NK-92 (cell line): ENCODE measurements around the gene NALCN.

ENCODE experiments used
- DNase-seq: peaks from one replicate; lab custom pipeline; 2025; ENCODE audit not compliant: unreplicated experiment; lab: John Stamatoyannopoulos, UW

The NALCN gene

DNA sequence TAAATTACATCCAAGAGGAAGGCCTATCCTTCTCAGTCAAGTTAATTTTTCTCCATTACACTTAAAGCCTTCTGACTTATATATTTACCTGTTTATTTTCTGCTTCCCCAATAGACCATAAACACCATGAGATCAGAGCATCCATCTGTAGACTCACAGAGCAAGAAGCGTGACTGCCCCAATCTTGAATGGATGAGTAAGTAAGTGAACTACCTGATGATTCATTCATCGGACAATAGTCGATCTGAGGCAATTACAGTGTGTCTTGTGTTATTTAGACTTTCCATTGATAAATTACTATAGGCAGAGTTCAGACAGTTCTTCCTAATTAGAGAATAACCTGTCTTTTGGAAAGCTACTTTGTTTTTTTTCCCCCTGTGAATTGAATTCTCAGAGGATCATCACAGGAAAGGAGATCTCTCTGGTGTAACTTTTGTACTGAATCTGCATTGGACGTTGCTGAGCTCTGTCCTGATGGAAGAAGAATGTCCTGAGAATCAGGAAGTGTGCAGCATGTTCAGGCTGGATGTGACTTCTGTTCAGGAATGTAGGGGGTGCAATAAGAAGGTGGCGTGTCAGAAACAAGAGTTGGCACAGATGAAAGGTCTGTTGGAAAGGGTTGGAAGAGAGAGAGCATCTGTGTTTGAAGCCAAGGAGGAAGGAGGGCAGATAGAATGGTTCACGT lies 367.0 kb downstream of the NALCN start:
- DNase-seq: no peak

GRCh38 chr13:101036546-101036945 lies 379.8 kb downstream of the NALCN start:
- no peak for DNase-seq

DNA sequence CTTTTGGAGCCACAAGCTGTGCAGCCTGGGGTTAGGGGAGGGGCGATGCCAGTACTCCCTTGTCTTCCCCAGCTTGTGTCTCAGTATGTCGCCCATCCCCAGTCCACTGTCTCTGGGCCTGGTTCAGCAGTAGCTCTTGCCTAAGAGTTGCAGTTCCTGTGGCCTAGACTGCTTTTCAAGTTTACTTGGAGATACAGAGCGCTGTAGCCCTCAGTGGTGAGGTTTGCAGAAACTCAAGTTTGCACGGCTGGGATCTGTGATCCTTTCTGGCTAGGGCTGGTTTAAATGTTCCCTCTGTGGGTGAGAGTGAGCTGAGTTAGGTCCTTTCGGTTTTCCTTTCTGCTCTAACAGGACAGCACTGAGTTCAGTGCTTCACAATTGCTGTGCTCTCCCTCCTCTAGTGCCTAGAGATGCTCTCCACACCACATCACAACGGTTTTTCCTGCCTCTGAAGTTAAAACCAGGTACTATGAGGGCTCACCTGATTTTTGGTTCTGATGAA lies 381.1 kb downstream of the NALCN start:
- no peak for DNase-seq

DNA sequence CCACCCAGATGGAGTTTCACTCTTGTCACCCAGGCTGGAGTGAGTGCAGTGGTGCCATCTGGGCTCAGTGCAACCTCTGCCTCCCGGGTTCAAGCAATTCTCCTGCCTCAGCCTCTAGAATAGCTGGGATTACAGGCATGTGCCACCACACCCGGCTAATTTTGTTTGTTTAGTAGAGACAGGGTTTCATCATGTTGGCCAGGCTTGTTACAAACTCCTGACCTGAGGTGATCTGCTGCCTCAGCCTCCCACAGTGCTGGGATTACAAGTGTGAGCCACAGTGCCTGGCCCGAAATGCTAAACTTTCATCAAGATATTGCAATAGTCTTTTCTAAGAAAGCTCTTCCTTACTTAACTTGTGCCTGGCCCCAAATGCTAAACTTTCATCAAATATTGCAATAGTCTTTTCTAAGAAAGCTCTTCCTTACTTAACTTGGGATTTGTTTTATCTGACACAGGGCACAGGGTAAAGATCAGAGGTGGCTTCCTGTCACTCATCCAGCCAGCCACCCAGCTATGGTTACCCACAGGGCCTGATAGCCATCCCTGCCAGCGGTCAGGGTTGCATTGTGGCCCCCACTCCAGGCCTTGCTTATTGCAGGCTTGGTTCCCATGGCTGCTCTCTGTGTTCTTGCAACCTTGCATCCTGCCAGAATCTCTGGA lies 389.4 kb downstream of the NALCN start:
- DNase-seq: no peak

DNA sequence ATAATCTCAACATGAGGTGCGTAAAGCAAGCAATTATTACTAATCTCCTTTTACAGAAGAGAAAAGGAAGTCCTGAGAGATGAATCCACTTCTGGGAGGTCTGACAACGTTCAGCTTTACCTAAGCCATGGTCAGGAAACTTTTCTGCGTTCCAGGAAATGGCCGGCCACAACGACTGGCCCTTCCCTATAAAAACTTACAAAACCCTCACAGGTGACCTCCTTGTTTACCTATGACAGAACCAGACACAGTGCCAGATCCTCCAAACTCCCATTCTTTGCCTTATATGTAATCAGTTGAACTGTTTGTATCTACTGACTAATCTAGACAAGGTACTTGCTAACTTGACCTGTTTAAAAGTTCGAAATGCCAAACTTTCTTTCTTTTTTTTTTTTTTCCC lies 390.0 kb downstream of the NALCN start:
- no peak for DNase-seq

- DNase-seq: no peak
These were observed 390.4 kb downstream of the NALCN start for GRCh38 chr13:101025925-101026324.

DNA sequence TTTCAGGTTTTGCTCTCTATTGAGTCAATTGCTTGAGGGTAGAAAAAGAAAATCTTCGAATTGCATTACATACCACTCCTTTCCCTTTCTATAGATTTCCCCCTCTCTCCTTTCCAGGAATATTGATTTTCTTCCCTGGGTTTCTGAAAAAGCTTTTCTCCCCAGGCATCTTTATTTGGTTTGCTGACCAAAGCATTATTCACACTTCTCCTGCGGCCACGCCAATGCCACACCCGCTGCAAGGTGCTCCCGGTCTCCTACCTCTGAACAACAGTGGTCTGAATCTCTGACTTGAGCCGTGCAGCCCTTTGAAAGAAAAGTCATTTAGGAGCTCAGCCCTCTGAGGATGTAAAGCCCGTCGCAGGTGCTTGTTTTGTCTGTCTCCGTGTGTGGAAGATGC lies 390.8 kb downstream of the NALCN start:
- no peak for DNase-seq

GRCh38 chr13:101019126-101019525 lies 397.2 kb downstream of the NALCN start:
- no peak for DNase-seq

GRCh38 chr13:101018720-101019119 lies 397.6 kb downstream of the NALCN start:
- DNase-seq: no peak

DNA sequence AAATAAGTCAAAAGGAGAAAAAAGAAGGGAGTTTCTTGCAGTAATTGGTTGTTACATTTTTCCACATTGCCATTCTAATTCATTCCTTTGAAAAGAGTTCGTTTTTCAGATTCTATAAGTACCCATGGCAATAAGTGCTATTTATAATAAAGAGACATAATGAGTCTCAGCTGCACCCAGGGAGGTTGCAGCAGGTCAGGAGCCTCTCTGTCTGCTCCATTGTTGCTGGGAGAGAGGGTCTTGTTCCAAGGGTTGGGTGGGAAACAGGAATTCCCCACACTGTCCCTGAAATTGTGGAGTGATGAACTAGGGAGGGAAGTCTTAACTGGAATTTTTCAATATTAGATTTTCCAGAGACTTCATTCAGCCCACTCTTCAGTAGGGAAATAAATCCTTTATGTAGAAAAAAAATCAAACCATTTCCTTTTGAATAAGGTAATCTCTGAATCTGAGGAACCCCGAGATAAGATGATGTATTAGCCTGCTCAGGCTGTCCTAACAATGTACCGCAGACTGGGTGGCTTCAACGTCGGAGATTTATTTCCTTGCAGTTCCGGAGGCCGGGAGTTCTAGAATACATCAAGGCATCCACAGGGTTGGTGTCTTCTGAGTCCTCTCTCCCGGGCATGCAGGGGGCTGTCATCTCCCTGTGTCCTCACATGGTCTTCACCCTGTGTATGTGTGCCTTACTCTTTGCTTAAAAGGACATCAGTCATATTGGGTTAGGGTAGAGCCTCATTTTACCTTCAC lies 399.0 kb downstream of the NALCN start:
- no peak for DNase-seq

DNA sequence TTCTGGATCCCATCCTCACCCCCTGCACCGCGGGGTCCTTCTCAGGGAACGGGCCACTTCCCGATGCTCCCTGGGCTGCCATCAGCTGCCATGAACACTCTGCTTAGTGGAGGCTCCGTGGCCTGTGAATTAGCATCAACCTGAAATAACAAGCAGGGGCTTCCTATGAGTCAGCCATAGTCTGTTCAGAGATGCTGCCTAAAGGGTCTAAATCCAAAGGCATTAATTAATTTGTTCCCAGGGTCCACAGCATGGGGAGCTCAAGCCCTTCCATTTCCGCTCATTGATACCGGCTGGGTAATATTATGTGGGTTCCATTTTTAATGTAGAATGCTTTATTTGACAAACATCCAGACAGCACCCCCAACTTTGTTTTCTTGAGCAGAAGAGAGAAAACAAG lies 399.8 kb downstream of the NALCN start:
- DNase-seq: no peak

DNA sequence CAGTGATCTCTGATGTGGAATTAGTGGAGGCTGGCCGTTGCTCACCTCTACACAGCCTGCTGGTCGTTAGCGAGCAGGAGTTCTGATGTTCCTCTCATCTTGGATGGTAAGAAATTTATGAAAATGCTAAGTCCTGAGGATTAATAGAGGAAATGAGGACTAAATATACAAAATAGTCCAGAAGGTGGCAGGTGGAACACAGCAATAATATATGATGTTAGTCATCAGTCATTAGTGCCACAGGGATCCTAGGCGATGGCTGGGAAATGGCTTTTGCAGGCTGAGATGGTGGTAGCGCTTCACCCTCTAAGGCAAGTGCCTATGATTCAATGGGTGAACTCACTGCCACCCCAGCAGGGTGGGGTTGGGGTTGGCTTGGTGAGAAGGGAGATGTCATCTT lies 403.1 kb downstream of the NALCN start:
- DNase-seq: no peak

GRCh38 chr13:101010100-101010499 lies 406.2 kb downstream of the NALCN start:
- DNase-seq: no peak

DNA sequence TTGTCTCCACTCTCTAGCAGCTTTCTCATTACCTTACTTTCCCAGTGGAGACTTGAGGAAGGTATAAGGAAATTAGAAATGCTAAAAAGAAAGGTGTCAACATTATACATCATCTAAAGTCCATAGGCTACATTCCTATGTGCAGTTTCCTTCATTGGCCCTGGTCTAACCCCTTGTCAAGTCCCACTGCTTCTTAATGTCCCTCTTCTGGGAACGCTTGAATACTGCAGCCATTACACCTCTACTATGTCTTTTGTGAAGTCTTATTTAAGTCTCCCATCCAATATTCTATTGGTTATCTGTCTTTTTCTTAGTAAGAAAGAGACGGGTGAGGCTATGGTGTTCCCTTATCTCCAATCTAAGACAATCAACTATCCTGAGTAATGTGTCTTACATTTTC lies 409.1 kb downstream of the NALCN start:
- no peak for DNase-seq
